NCI-H2196 (cell line): Measurements from ENCODE around the gene MMRN2.
"Not testable (repeated sequence)": the region's sequence is repeated elsewhere in the genome, so short reads cannot be mapped to it uniquely, and the experiment has no call there.

Experiments
- DNase-seq: peaks from one replicate; lab custom pipeline; 2025; ENCODE audit not compliant: unreplicated experiment; lab: John Stamatoyannopoulos, UW

MMRN2 gene

DNA sequence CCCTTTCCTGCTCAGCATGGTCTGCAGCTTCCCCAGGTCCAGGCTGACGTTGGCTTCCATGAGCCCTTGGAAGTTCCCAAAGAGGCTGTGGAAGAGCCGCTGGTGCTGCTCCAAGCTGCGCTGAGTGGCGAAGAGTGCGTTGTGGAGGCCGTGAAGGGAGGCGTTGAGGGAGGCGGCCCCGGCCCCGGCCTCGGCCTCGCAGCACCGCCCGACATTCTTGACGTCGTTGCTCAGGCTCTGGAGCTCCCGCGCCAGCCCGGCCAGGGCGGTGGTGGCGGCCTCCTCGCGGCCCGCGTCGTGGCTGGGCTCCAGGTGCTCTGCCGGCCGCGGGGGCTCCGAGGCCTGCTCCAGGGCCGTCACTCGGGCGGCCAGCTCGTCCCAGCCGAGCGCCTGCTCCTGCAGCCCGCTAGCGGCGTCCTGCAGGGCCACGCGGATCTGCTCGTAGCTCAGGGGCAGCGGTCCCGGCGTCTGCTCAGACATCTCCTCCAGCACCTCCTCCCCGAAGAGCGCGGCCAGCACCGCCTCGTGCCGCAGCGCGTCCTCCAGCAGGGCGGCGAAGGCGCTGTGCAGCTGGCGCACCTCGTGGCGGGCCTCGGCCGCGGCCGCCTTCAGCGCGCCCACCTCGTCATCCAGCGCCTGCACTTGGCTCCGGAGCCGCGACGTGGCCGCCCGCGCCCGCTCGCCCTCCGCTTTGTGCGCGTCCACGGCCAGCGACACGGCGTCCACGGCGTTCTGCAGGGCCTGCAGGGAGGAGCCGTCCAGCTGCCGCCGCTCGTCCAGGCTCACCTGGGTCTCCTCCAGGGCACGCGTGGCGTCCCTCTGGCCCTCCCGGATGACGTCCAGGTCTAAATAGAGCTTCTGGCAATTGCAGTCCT is 14.7 kb downstream of the MMRN2 start:
- no peak for DNase-seq

DNA sequence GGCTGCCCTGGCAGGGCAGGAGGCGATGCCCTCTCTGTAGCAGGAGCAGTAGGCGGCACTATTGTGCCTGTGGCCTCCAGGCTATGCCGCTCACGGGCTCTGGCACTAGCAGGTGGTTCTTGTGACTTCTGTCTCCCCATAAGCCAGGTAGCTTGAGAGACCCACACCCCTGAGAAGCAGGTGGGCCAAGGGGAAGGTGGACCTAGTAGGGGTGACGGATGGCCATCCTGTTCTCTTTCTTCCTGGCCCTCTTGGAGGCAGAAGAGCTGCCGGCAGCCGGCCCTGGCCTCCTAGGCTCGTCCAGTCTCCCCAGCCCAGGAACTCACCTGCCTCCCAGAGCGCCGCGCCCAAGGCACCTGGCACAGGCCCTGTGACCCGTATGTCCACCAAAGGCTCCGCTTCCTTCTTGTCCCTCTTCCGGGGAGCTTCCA is 15.4 kb downstream of the MMRN2 start:
- no peak for DNase-seq

DNA sequence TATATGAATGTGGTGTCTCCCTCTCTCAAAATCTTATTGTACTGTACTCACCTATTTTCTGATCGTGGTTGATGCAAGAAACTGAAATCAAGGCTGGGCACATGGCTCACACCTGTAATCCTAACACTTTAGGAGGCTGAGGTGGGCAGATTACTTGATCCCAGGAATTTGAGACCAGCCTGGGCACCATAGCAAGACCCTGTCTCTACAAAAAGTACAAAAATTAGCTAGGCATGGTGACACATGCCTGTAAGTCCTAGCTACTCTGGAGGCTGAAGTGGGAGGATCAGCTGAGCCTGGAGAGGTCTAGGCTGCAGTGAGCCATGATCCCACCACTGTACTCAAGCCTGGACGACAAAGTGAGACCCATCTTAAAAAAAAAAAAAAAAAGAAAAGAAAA is 16.0 kb downstream of the MMRN2 start:
- DNase-seq: no peak

DNA sequence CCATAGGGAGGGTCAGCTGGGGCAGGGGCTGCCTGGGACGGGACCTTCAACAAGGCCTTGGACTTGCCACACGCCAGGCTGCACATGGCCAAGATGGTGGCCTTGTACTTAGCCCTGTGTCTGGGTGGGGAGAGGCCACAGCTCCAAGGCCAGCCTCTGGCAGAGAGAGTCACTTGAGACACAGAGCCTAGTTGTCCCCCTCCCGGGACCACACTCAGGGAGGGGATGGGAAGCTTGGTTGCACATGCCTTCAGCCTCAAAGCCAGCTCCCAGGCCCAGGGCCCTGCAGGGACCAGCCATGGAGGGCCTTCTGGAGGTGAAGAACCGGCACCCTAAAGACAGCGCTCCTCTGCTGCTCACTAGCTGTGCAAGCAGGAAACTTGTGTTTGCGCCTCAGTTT is 16.7 kb downstream of the MMRN2 start:
- DNase-seq: no peak

DNA sequence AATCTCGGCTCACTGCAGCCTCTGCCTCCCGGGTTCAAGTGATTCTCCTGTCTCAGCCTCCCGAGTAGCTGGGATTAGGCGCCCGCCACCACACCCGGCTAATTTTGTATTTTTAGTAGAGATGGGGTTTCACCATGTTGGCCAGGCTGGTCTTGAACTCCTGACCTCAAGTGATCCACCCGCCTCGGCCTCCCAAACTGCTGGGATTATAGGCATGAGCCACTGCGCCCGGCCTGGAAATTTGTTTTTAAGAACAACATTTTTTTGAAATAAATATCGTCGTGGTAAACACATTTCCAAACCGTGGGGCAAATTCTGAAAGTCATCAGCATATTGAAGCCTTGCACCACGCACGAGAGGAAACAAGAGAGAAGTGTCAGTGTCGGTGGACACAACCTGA is 17.3 kb downstream of the MMRN2 start:
- not testable (repeated sequence) for DNase-seq

DNA sequence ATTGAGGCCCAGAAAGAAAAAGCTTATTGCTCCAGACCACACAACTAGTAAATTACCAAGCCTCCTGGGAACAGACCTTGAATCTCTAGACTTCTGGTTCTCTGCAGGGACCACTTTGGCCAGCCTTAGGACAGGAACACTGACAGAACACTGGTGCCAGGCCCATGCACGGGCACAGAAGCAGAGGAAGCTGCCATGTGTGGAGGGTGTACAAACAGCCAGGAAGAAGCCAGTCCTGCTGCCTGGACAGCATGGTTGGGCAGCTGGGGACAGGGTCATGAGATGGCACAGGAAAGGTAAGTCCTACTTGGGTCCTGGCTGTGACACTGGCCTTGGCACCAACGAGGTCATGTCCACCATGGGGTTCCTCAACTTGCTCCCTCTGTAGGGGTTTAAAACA is 19.2 kb downstream of the MMRN2 start:
- no peak for DNase-seq

DNA sequence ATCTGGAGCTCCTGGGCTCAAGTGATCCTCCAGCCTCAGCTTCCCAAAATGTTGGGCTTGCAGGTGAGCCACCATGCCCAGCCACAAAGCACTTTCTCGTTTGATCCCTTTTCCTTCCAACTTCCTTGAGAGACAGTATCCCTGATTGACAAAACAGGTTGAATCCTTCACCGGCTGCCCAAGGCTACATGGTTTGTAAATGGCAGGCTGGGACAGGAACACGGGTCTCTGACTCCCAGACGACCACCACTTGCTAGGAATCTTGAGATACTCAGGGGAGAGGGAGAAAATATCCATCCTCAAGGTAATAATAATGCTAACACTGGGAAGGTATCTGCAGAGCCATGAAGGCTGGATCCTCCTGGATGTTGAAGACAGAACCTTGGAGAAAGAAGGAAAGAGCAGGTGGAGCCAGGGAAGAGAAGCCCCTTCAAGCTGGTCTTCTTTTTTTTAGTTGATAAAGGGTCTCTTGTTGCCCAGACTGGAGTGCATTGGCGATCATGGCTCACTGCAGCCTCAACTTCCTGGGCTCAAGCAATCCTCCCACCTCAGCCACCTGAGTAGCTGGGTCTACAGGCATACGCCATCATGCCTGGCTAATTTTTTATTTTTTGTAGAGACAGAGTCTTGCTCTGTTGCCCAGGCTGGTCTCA is 19.8 kb downstream of the MMRN2 start:
- no peak for DNase-seq

DNA sequence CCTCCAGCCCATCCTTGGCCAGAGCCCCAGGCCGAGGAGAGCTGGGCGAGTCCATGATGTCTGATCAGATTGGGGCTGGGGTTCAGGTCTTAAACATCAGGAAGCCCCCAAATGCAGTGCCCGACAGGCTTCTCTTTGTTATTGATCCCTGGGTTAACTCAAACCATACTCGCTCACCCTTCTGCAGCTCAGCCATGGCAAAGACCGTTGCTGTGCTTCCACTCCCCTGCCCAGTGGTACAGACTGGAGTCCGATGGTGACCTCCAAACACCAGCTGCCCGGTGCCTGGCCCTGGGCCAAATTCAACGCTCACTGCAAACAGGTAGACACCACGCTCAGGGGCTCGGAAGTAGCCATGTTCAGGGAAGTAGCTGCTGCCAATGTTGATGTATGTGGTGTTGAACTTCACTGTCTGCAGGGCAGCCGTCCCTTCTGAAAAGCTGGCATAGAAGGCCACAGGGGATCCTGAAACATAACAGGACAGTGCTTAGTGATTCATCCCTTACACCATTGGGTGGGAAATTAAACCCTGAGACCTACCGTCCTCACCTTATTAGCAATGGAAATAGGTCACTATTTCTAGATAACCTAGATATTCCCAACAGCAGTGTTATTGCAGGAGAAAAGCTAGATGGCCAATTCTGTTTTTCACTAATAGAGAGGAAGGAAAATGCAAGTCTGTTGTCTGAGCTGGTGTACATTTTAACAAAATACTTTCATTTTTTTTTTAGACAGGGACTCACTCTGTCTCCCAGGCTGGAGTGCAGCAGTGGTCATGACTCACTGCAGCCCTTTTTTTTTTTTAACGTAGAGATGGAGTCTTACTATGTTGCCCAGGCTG is 20.5 kb downstream of the MMRN2 start:
- DNase-seq: no peak

DNA sequence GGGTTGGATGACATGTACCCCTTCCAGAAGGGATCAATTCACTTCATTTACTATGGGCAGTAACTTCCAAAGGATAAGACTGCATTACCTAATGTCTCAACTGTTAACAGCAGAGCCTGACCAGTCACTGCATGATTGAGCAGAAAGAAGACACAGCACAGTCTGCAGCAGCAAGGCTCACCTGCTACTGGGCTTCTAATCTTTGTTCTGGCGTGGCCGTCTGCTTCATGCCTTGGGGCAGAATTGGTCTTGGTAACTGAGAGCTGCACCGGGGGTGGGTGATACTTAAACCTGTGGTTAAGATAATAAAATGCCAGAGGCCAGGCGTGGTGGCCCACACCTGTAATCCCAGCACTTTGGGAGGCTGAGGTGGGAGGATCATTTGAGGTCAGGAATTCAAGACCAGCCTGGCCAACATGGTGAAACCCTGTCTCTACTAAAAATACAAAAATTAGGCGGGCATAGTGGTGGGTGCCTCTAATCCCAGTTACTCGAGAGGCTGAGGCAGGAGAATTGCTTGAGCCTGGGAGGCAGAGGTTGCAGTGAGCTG is 23.2 kb downstream of the MMRN2 start:
- DNase-seq: not testable (repeated sequence)

DNA sequence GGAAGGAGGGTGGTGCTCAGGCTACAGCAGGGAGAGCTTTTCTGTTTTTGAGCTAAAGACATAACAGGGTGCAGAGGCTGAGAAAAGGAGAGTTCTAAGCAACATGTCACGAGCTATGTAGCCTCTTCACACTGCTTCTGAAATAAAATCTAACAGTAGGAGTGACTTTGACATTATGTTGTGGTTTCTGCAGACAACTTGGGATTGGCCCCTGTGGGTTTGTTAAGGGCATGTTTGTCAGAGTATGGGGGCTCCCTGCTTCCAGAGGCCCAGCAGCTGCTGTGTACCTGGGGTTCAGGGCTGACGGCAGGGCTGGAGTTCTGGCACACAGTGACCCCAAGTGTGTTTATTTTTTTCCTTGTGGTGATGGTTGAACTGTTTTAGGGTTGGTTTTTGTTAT is 24.7 kb downstream of the MMRN2 start:
- no peak for DNase-seq

DNA sequence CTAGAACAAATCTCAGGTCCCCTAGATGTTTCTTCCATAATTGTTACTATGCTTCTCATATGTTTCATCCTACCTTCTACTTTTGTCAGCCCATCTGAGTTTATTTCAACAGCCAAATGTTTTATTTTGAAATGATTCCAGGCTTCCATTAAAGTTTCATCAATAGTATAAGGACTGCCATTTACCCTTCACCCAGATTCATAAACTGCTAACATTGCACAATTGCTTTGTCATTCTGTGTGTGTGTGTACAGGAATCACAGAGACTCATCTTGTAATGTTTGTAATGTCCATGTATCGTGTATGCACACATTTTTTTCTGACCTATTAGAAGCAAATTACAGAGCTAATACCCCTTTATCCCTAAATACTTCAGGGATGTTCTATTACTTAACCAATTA is 25.5 kb downstream of the MMRN2 start:
- no peak for DNase-seq

DNA sequence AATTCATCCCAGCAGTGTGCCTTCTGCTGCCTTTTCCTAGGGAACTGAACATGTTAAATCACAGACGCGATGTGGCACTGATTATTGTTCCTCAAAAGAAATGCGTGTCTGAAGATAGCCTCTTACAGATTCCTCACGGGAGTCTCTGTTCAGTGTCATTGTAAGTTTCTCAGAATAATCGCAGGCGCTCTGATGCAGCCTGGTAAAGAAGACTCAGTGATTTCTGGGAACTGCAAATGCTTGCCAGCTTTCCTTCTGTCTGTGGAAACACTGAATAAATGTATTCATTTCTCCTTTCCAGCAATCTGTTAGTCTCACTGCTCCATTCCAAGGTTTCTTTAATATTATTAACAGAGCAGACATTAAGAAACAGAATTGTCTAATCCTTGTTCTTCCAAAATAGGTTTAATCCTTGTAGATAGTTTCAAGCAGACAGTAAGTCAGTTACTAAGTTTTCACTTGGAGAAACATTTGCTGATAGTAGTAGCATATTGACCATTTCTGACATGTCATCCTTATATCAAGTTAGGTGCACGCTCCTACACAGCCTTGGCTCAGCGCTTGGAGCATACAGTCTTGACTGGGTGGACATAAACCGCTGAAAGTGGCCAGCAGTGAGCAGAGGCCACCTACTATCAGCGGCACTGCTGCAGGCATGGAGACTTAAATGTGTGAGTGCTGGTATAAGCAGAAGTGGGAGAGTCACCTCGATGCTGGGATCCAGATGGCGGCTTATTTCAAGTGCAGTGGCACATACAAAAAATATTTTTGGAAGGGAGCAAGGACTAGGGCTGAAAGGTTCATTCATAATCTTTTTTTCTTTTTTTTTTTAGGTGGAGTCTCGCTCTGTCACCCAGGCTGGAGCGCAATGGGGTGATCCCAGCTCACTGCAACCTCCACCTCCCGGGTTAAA is 27.7 kb downstream of the MMRN2 start:
- no peak for DNase-seq

DNA sequence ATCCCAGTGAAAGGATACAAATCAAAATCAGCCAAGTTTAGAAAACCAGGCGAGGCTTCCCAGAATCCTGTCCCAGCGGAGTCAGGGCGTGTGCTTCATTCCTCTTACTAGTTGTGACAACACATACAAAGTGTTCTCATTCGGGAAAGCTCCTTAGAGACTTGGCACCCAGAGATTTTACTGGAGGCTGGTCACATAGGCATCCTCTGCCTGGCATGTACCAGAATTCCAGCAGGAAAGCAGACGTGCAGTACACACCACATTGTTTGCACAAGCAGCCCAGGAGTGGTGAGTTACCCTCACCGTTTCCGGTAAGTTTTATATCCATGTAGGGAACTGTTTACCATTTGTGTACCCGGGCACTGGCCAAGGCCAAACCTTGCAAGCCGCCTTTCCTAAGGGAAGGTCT is 34.9 kb downstream of the MMRN2 start:
- no peak for DNase-seq

DNA sequence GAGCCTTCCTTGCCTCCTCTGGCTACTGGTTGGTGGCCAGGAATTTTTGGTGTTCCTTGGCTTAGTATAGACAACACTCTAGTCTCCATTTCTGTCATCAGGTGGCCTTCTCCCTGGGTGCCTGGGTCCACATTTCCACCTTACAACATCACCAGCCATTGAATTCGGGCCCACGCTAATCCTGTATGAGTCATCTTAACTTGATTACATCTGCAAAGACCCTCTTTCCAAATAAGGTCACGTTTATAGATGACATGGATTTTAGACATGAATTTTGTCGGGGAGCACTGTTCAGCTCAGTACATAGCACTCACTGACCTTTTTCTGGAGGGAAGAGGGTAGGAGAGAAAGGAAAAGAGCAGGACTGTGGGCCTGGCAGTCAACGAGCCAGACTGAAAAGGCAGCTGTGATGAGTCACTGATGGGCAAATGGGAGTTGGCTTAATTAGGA is 39.4 kb downstream of the MMRN2 start:
- DNase-seq: peak; percentile 2

DNA sequence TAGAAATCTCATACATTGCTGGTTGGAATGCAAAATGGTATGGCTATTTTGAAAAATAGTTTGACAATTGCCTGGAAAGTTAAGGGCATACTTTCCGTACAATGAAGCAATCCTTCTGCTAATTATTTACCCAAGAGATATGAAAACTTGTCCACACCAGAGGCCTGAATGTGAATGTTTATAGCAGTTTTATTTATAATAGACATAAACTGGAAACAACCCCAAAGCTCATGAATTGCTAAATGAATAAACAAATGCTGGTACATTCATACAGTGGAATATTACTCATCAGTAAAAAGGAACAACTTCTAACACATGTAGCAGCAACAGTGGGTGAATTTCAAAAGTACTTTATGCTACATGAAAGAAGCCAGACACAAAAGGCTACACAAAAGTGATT is 42.7 kb downstream of the MMRN2 start:
- DNase-seq: no peak

DNA sequence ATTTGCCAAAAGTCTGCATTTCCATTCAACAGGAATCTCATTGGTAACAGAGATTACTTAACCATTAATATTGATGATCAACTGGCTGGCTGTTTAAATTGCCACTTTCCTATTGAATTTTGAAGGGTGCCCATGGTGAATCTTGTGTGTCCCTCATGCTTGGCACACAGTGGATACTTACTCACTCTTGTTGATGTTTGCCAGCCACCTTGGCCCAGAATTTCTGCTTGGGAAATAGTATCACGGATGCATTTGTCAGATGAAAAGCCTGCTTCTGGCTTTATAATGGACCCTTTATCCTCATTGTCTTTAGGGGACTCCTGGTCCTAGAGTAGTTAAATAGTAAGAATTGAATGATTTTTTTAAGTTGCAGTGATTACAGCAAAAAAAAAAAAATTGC is 52.0 kb downstream of the MMRN2 start:
- DNase-seq: no peak

DNA sequence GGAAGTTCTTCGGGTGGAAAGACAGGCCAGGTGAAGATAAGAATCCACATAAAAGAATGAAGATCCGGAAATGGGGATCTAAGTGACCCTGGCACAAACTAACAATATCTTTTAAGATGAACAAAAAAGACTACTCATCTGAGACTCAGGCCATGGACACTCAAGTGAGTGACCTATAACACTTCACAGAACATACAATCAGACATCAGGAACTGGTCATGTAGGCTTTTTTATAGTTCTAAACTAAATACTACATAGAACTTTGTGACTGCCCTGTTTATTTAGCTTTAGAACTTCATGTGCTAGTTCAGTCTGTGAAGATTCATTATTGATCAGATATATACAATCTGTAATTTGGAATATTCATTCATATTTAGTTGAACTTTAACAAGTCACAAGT is 52.8 kb downstream of the MMRN2 start:
- DNase-seq: no peak

DNA sequence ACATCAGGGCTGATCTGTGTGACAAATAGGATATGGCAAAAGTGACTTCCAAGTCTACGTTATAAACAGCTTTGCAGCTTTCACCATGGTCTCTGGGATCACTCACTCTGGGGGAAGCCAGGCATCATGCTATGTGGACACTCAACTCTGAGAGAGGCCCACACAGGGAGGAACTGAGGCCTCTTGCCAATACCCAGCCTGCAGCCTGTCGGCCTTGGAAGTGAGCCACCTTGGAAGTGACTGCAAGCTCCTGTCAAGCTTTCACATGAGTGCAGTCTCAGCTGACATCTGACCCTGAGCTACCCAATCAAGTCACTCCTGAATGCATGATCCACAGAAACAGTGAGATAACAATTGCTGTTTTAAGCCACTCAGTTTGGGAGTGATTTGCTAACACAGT is 56.5 kb downstream of the MMRN2 start:
- no peak for DNase-seq

DNA sequence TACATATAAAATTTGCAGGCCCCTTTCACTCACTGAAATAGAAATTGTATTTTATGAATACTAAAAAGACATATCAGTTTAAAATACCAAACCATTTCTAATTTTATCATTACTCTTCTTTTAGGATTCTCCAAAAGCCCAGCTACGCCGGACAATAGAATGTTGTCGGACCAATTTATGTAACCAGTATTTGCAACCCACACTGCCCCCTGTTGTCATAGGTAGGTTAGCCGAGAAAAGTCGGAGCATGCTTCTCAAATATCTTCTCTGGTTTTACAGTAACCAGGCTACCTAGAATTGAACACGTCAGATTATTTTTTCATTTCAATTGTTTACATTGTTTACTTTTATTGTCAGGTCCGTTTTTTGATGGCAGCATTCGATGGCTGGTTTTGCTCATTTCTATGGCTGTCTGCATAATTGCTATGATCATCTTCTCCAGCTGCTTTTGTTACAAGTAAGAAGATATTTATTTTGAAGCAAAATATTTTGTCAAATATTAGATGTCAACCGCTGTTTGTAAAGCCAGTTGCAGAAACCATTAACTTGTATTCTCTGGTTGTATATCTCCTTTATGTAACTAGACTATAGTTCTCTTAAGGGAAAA is 57.6 kb downstream of the MMRN2 start:
- DNase-seq: peak; percentile 44

DNA sequence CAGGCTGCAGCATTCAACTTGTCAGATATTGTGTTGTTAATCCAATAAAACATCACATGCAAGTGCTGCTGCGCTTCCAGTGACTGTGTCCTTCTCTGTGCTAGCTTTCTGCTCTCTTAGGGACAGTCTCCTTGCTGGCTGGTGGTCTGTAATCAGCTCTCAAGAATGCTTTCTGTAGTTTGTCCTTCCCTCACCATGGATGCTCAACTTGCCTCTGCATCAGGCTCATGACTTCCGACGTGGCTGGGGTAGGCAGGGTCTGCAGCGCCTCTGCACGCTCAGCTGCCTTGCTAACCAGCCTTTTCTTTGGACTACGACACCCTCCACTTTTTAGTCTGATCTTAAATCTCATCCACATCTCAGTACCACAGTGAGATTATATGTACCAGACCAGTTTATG is 58.3 kb downstream of the MMRN2 start:
- no peak for DNase-seq
